Lung (tissue), 12 donors: ENCODE measurements around the gene DCAF5. TPM values are rescaled to one million over a fixed set of nuclear protein-coding genes. Genes with fewer than 3 reads are reported as not detected.

Source experiments
- ATAC-seq: fragments of 200-7000 bp; cut with Tn5 transposase; one replicate; pipeline ENCODE4 v1.9.1; 2020; ENCODE audit warnings: moderate number of reproducible peaks; ENCODE audit not compliant: insufficient read depth, low FRiP score
- DNase-seq, 3 donors: peaks; one replicate each; pipeline ENCODE4 v3.0.0-alpha.2; 2013 to 2017
- H3K27ac ChIP-seq, 2 donors: one replicate each; pipeline ENCODE4 v1.5.1; 2013; ENCODE audit warnings: mild to moderate bottlenecking in 2 of 2, moderate library complexity in 2 of 2, control low read depth in 1 of 2, inconsistent platforms in 1 of 2, low read depth in 1 of 2, low read length in 1 of 2
- H3K27me3 ChIP-seq, 3 donors: one replicate each; pipeline ENCODE4 v1.5.1; 2013; ENCODE audit warnings: low read length in 2 of 3; ENCODE audit not compliant: control insufficient read depth in 3 of 3, insufficient read depth in 3 of 3
- H3K36me3 ChIP-seq, 4 donors: one replicate each; pipeline ENCODE4 v1.5.1; 2013; ENCODE audit warnings: low read length in 4 of 4, mild to moderate bottlenecking in 1 of 4, moderate library complexity in 1 of 4; ENCODE audit not compliant: control insufficient read depth in 4 of 4, insufficient read depth in 4 of 4
- H3K4me1 ChIP-seq, 5 donors: one replicate each; pipeline ENCODE4 v1.5.1; 2013; ENCODE audit warnings: low read length in 5 of 5, mild to moderate bottlenecking in 2 of 5, moderate library complexity in 1 of 5; ENCODE audit not compliant: control insufficient read depth in 5 of 5, insufficient read depth in 5 of 5
- H3K4me3 ChIP-seq: one replicate; pipeline ENCODE4 v1.5.1; 2013; ENCODE audit warnings: mild to moderate bottlenecking, control low read depth, moderate library complexity
- H3K9ac ChIP-seq, 2 donors: one replicate each; pipeline ENCODE4 v1.5.1; 2013; ENCODE audit warnings: low read length in 2 of 2, control low read depth in 1 of 2; ENCODE audit not compliant: insufficient read depth in 1 of 2
- H3K9me3 ChIP-seq, 4 donors: one replicate each; pipeline ENCODE4 v1.5.1; 2013; ENCODE audit warnings: low read length in 3 of 4, mild to moderate bottlenecking in 1 of 4, moderate library complexity in 1 of 4; ENCODE audit not compliant: control insufficient read depth in 4 of 4, insufficient read depth in 3 of 4
- CTCF ChIP-seq: IDR thresholded peaks from 2 replicates; pipeline ENCODE4 v1.5.1; 2012; ENCODE audit warnings: mild to moderate bottlenecking; ENCODE audit errors: control extremely low read depth, extremely low read depth
- WGBS, 2 donors: extraction: QIAGEN DNeasy Blood & Tissue Kit; methylation state at CpG; one replicate each; pipeline ENCODE4 v1.1.7; 2013; 5-methylcytosine and 5-hydroxymethylcytosine counted together
- polyA plus RNA-seq, 2 donors: library from polyadenylated mRNA; stranded (reverse); fragments of 200-250 nt; gene quantifications; one replicate each; pipeline ENCODE4 v1.2.1, GENCODE V29; 2013
- total RNA-seq, 2 donors: library from RNA; depleted of rRNA in 1 of 2; stranded (reverse); fragments of >200 nt in 1 of 2; gene quantifications; one replicate each; pipeline ENCODE4 v1.2.1, GENCODE V29; 2014 to 2021
- donor health status: control.
- donor health status: control.
- donor health status: Bipolar disorder and iron deficiency.
- donor health status: healthy.
- donor health status: DM: yes; HTN: yes; CAD: no.

Gene DCAF5
- total and polyA plus RNA-seq, 4 donors, result 20.2 to 50.4 (median 31.2) TPM

GRCh38 chr14:69117020-69117767 is 35.7 kb downstream of the DCAF5 start:
- no peak for TF ChIP-seq CTCF
- H3K27ac ChIP-seq, result no peak overlapping the region
- no peaks in the 10 kb centered on the region for H3K27me3 ChIP-seq
- no peak overlapping the region for H3K9ac ChIP-seq
- H3K4me3 ChIP-seq, result no peak overlapping the region
- 83 to 84% methylated on average over 6 of the region's 6 CpGs for WGBS, 2 donors
- peaks cover 0 to 10% (median 0%) of the 10 kb centered on the region in 5 donors for H3K4me1 ChIP-seq
- no peak for ATAC-seq
- peaks cover 21 to 44% (median 33%) of the 10 kb centered on the region in 4 donors for H3K36me3 ChIP-seq
- H3K9me3 ChIP-seq, result no peaks in the 10 kb centered on the region
- no peak for DNase-seq

GRCh38 chr14:69115407-69116185 is 37.3 kb downstream of the DCAF5 start:
- peaks cover 22 to 41% (median 30%) of the 10 kb centered on the region in 4 donors for H3K36me3 ChIP-seq
- 94 to 98% methylated on average over 3 of the region's 3 CpGs for WGBS, 2 donors
- ATAC-seq, result no peak

GRCh38 chr14:69114763-69115162 is 38.2 kb downstream of the DCAF5 start:
- WGBS, 2 donors, result 92 to 96% methylated on average over 2 of the region's 2 CpGs
- TF ChIP-seq CTCF, result no peak
- no peak for ATAC-seq
- Histone ChIP-seq H3K27me3 (no peaks in the 10 kb centered on the region), H3K9ac (no peak overlapping the region), H3K36me3 (peaks cover 25 to 43% (median 30%) of the 10 kb centered on the region in 4 donors), H3K9me3 (no peaks in the 10 kb centered on the region), H3K4me3 (no peak overlapping the region), H3K27ac (no peak overlapping the region), H3K4me1 (peaks cover 0 to 4% (median 0%) of the 10 kb centered on the region in 5 donors)
- no peak for DNase-seq

More at GRCh38 chr14:69115407-69116185, 37.3 kb downstream of the DCAF5 start:
- Histone ChIP-seq H3K4me1 (peaks cover 0 to 6% (median 0%) of the 10 kb centered on the region in 5 donors), H3K9me3 (no peaks in the 10 kb centered on the region), H3K9ac (no peak overlapping the region), H3K4me3 (no peak overlapping the region), H3K27ac (no peak overlapping the region), H3K27me3 (no peaks in the 10 kb centered on the region)
- no peak for TF ChIP-seq CTCF
- DNase-seq, result no peak
